PC-9 (cell line): ENCODE results near the gene UBE2Z.

ENCODE experiments used
- EZH2 ChIP-seq: fragments of 200-600 bp; sonication (generic); IDR thresholded peaks from 2 replicates; pipeline ENCODE4 v1.8.0; 2017; ENCODE audit warnings: antibody characterized with exemption, low read depth
- TF ChIP-seq, protein P1 (sequence below): fragments of 200-600 bp; sonication (generic); conservative IDR thresholded peaks from 2 replicates; pipeline ENCODE4 v1.6.1; 2017; ENCODE audit warnings: mixed run types, antibody characterized with exemption, mild to moderate bottlenecking, moderate library complexity

DNA sequence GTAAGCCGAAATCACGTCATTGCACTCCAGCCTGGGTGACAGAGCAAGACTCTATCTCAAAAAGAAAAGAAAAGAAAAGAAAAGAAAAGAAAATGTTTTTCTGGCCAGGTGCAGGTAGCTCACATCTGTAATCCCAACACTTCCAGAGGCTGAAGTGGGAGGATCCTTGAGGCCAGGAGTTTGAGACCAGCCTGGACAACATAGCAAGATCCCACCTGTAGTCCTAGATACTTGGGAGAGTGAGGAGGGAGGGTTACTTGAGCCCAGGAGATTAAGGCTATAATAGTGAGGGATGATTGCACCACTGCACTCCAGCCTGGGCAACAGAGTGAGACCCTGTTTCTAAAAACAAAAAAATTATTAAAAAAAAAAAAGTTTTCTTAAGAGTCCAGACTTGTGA, 18.1 kb upstream of the UBE2Z start:
- TF ChIP-seq, protein P1, sequence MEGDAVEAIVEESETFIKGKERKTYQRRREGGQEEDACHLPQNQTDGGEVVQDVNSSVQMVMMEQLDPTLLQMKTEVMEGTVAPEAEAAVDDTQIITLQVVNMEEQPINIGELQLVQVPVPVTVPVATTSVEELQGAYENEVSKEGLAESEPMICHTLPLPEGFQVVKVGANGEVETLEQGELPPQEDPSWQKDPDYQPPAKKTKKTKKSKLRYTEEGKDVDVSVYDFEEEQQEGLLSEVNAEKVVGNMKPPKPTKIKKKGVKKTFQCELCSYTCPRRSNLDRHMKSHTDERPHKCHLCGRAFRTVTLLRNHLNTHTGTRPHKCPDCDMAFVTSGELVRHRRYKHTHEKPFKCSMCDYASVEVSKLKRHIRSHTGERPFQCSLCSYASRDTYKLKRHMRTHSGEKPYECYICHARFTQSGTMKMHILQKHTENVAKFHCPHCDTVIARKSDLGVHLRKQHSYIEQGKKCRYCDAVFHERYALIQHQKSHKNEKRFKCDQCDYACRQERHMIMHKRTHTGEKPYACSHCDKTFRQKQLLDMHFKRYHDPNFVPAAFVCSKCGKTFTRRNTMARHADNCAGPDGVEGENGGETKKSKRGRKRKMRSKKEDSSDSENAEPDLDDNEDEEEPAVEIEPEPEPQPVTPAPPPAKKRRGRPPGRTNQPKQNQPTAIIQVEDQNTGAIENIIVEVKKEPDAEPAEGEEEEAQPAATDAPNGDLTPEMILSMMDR, result no peak
- no peak for TF ChIP-seq EZH2
